Esophagus muscularis mucosa (tissue), 4 donors: Measurements from ENCODE around the gene PPEF2. TPM values are rescaled to one million over a fixed set of nuclear protein-coding genes. Genes with fewer than 3 reads are reported as not detected.
"Not testable (repeated sequence)": the region's sequence is repeated elsewhere in the genome, so short reads cannot be mapped to it uniquely, and the experiment has no call there.

ENCODE experiments used
- DNase-seq: peaks from one replicate; pipeline ENCODE4 v3.0.0-alpha.2; 2017; ENCODE audit errors: extremely low spot score
- H3K27ac ChIP-seq, 4 donors: fragments of 200-600 bp; sonication (generic); replicated peaks in 1 of 4; 1 replicate in 3 of 4; 2 replicates in 1 of 4; pipeline ENCODE4 v1.5.1; 2016 to 2019; ENCODE audit warnings: mild to moderate bottlenecking in 1 of 4
- H3K27me3 ChIP-seq, 4 donors: fragments of 200-600 bp; sonication (generic); one replicate each; pipeline versions ENCODE4 v1.5.1 to v1.6.0; 2016 to 2019
- H3K36me3 ChIP-seq, 4 donors: fragments of 200-600 bp; sonication (generic); one replicate each; pipeline ENCODE4 v1.5.1; 2016 to 2019
- H3K4me1 ChIP-seq, 4 donors: fragments of 200-600 bp; sonication (generic); one replicate each; pipeline ENCODE4 v1.5.1; 2016 to 2019
- H3K4me3 ChIP-seq, 4 donors: fragments of 200-600 bp; sonication (generic); 1 replicate in 2 of 4; 2 replicates in 2 of 4; pipeline ENCODE4 v1.5.1; 2016 to 2019; ENCODE audit warnings: mild to moderate bottlenecking in 4 of 4, moderate library complexity in 1 of 4
- H3K9me3 ChIP-seq, 4 donors: fragments of 200-600 bp; sonication (generic); 1 replicate in 3 of 4; 2 replicates in 1 of 4; pipeline ENCODE4 v1.5.1; 2016 to 2019
- EP300 ChIP-seq: sonication (generic); formaldehyde crosslinking; IDR thresholded peaks from one replicate; pipeline ENCODE4 v1.6.1; 2017; ENCODE audit warnings: antibody characterized with exemption
- POLR2A ChIP-seq: fragments of 450-650 bp; IDR thresholded peaks from one replicate; pipeline ENCODE4 v1.6.1; 2017; ENCODE audit warnings: antibody characterized with exemption, moderate library complexity, mild to moderate bottlenecking, low read depth
- POLR2AphosphoS5 ChIP-seq, 2 donors: sonication (generic); formaldehyde crosslinking; IDR thresholded peaks; one replicate each; pipeline ENCODE4 v1.6.1; 2017; ENCODE audit warnings: antibody characterized with exemption in 2 of 2
- WGBS: methylation state at CpG from one replicate; pipeline ENCODE4 v1.1.5; 2018; 5-methylcytosine and 5-hydroxymethylcytosine counted together
- intact Hi-C: fragments of 100-400 bp; cut with DNase I; formaldehyde crosslinking; loops from one replicate; pipeline ENCODE4 v1.15.1; 2023
- total RNA-seq, 4 donors: library from RNA; depleted of rRNA; stranded (reverse); fragments of >200 nt; gene quantifications; one replicate each; pipeline versions ENCODE4 v1.1.0 to v1.2.1, GENCODE V29; 2016
- TF ChIP-seq, protein P1 (sequence below), 3 experiments: fragments of 200-600 bp in 2 of 3; fragments of 450-650 bp in 1 of 3; sonication (generic) in 2 of 3; IDR thresholded peaks; one replicate each; pipeline ENCODE4 v1.5.1; 2017 to 2019; ENCODE audit warnings: antibody characterized with exemption in 3 of 3, mild to moderate bottlenecking in 2 of 3, moderate library complexity in 1 of 3

The PPEF2 gene
- total RNA-seq, 4 donors from 2014 or later = not detected

DNA sequence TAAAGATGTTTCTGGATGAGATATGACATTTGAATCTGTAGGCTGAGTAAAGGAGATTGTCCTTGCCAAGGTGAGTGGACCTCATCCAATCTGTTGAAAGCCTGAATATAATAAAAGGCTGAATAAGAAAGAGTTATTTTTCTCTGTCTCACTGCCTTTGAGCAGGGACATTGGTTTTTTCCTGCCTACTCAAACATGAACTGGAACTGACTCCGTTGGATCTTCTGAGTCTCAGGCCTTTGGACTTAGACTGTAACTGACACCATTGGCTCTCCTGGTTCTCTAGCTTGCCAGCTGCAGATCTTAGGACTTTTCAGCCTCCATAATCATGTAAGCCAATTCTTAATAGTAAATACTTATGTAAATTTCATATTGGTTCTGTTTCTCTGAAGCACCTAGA lies 43.5 kb downstream of the PPEF2 start:
- intact Hi-C loops = no loop called here
- no peak overlapping the region for H3K27ac ChIP-seq
- no peaks in the 10 kb centered on the region for H3K27me3 ChIP-seq
- no peak for DNase-seq
- no peak overlapping the region for H3K4me3 ChIP-seq
- H3K9me3 ChIP-seq = peaks cover 0 to 7% (median 0%) of the 10 kb centered on the region in 4 donors
- TF ChIP-seq POLR2A (no peak), EP300 (no peak)
- no peaks in the 10 kb centered on the region for H3K4me1 ChIP-seq
- H3K36me3 ChIP-seq = no peaks in the 10 kb centered on the region
- WGBS = 82% methylated on average over 1 of the region's 1 CpG

DNA sequence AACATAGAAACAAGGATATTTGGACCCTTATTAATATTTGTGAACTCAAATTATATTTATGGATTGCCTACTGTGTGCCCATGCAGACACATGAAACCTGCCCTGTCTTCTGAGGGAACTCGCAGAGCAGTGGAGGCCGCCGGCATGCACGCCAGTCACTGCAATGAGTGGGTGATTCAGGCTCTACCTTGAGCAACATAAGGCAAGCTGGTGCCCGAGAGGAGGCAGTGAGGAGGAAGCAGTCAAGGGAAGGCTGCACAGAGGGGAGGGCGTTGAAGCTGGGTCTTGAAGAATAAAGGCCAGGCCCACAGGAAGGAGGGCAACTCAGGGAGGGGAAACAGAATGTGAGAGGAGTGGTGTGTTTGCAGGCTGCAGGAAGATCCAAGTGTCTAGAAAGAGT lies 52.8 kb downstream of the PPEF2 start:
- H3K4me3 ChIP-seq = no peak overlapping the region
- no peaks in the 10 kb centered on the region for H3K36me3 ChIP-seq
- 81% methylated on average over 6 of the region's 6 CpGs for whole genome bisulfite sequencing
- no peak overlapping the region for H3K27ac ChIP-seq
- no peak for DNase-seq
- no peaks in the 10 kb centered on the region for H3K9me3 ChIP-seq
- H3K27me3 ChIP-seq = no peaks in the 10 kb centered on the region
- H3K4me1 ChIP-seq = peaks cover 0 to 6% (median 2%) of the 10 kb centered on the region in 4 donors
- TF ChIP-seq, protein P1, sequence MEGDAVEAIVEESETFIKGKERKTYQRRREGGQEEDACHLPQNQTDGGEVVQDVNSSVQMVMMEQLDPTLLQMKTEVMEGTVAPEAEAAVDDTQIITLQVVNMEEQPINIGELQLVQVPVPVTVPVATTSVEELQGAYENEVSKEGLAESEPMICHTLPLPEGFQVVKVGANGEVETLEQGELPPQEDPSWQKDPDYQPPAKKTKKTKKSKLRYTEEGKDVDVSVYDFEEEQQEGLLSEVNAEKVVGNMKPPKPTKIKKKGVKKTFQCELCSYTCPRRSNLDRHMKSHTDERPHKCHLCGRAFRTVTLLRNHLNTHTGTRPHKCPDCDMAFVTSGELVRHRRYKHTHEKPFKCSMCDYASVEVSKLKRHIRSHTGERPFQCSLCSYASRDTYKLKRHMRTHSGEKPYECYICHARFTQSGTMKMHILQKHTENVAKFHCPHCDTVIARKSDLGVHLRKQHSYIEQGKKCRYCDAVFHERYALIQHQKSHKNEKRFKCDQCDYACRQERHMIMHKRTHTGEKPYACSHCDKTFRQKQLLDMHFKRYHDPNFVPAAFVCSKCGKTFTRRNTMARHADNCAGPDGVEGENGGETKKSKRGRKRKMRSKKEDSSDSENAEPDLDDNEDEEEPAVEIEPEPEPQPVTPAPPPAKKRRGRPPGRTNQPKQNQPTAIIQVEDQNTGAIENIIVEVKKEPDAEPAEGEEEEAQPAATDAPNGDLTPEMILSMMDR (IDR thresholded peaks at IDR 0.05) = no peak
- TF ChIP-seq POLR2AphosphoS5 (IDR thresholded peaks at IDR 0.05) = no peak
- TF ChIP-seq EP300 = no peak
- no peak for TF ChIP-seq POLR2A
- intact Hi-C loops = no loop called here

DNA sequence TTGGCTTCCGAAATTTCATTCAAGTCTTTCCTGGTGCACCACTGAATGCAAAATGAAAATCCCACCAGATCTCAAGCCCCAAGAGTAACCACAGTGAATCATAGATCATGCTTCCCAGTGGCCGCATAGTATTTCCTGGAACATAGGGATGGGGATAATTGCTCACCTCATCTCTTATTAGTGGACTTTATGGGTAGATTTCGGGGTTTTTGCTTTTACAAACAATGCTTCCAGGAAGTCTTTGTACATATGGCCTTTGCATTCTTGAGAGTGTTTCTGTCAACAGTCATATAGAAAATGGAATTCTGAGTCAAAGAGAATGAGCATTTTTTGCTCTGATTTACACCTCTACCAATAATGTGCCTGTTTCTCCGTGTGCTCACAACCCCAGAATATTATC lies 53.4 kb downstream of the PPEF2 start:
- TF ChIP-seq EP300 (no peak), POLR2AphosphoS5 (IDR thresholded peaks at IDR 0.05) (no peak), POLR2A (no peak)
- TF ChIP-seq, protein P1 (IDR thresholded peaks at IDR 0.05) = no peak
- Histone ChIP-seq H3K27ac (no peak overlapping the region), H3K4me1 (peaks cover 0 to 7% (median 5%) of the 10 kb centered on the region in 4 donors), H3K4me3 (no peak overlapping the region), H3K27me3 (no peaks in the 10 kb centered on the region), H3K9me3 (no peaks in the 10 kb centered on the region), H3K36me3 (no peaks in the 10 kb centered on the region)
- intact Hi-C loops = no loop called here
- no peak for DNase-seq
- 76% methylated on average over 4 of the region's 4 CpGs for whole genome bisulfite sequencing

DNA sequence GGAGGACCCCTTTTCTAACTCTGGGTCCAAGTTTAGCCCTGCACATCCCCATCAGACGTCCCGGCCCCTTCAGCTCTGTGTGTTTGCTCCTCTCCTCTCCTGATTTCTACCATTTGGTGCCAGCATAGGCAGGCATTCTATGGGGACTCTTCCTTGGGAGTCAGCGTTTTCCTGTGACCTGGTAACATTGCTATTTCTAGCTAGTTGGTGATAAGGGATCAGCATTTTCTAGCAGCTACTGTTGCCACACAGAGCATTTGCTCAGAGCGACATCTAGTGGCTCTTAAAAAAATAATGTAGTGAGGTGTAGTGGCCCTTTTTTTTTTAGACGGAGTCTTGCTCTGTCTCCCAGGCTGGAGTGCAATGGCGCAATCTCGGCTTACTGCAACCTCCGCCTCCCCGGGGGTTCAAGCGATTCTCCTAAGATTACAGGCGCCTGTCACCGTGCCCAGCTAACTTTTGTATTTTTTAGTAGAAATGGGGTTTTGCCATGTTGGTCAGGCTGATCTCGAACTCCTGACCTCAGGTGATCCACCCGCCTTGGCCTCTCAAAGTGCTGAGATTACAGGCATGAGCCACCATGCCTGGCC lies 54.0 kb downstream of the PPEF2 start:
- H3K9me3 ChIP-seq, H3K27ac ChIP-seq, DNase-seq, H3K4me3 ChIP-seq, H3K36me3 ChIP-seq, H3K27me3 ChIP-seq, intact Hi-C loops, H3K4me1 ChIP-seq: not testable (repeated sequence)
- 32% methylated on average over 12 of the region's 14 CpGs for WGBS
- TF ChIP-seq, protein P1 (IDR thresholded peaks at IDR 0.05) = peak; percentile 47 to 64 (median 61)

DNA sequence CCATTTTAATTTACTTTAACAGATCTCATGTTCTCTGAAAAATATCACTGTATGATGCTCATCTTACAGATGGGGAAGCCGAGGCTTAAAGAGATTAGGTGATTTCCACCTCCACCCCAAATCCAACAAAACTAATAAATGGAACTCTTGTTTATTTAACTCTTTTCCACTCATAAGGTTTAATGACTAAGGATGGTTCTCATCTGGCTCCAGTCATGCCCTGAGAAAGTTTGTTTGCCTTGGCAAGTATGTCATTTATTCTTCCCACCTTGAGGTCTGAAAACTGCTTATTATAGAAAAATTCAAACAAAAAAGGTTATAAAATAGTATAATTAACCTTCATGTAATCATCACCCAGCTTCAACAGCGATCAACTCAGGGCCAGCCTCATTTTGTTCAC lies 56.3 kb downstream of the PPEF2 start:
- Histone ChIP-seq H3K27me3 (no peaks in the 10 kb centered on the region), H3K9me3 (no peaks in the 10 kb centered on the region), H3K36me3 (no peaks in the 10 kb centered on the region), H3K4me1 (peaks cover 4 to 17% (median 11%) of the 10 kb centered on the region in 4 donors), H3K27ac (no peak overlapping the region), H3K4me3 (no peak overlapping the region)
- TF ChIP-seq EP300 (no peak), POLR2A (no peak), POLR2AphosphoS5 (IDR thresholded peaks at IDR 0.05) (no peak)
- TF ChIP-seq, protein P1 (IDR thresholded peaks at IDR 0.05) = no peak
- DNase-seq = no peak
- intact Hi-C loops = no loop called here
- WGBS = 77% methylated on average over 2 of the region's 2 CpGs
